Stimulated activated CD8-positive, alpha-beta memory T cell treated with anti-CD3 and anti-CD28 coated beads, Interleukin-4, amount 100 ng/mL, for 4 hours (primary cell): ENCODE results near the gene DNM2.

Experiments used
- DNase-seq, 2 donors: peaks; one replicate each; pipeline ENCODE4 v3.0.0-alpha.2; 2020; ENCODE audit warnings: low read depth in 2 of 2, low spot score in 1 of 2

Gene DNM2

GRCh38 chr19:10690341-10690781 lies 27.5 kb upstream of the DNM2 start:
- DNase-seq = no peak

- DNase-seq = no peak
These were observed 26.5 kb upstream of the DNM2 start for GRCh38 chr19:10691178-10691881.

GRCh38 chr19:10691883-10692282 lies 26.0 kb upstream of the DNM2 start:
- no peak for DNase-seq

- no peak for DNase-seq
These were observed 25.1 kb upstream of the DNM2 start for GRCh38 chr19:10692673-10693264.

GRCh38 chr19:10694706-10695307 lies 23.1 kb upstream of the DNM2 start:
- DNase-seq = no peak

GRCh38 chr19:10695401-10696398 lies 22.2 kb upstream of the DNM2 start:
- peak; percentile 51 to 69 for DNase-seq

- peak in 1 of 2 donors; percentile 52 for DNase-seq
These were observed 18.1 kb upstream of the DNM2 start for GRCh38 chr19:10699650-10700335.

- DNase-seq = no peak
These were observed 15.8 kb upstream of the DNM2 start for GRCh38 chr19:10701955-10702525.

GRCh38 chr19:10706990-10707389 lies 10.9 kb upstream of the DNM2 start:
- DNase-seq = no peak

GRCh38 chr19:10707440-10707839 lies 10.4 kb upstream of the DNM2 start:
- no peak for DNase-seq

GRCh38 chr19:10708291-10708690 lies 9.6 kb upstream of the DNM2 start:
- no peak for DNase-seq

GRCh38 chr19:10712045-10712444 lies 5.8 kb upstream of the DNM2 start:
- no peak for DNase-seq

GRCh38 chr19:10712754-10713153 lies 5.1 kb upstream of the DNM2 start:
- DNase-seq = no peak

- no peak for DNase-seq
These were observed 4.6 kb upstream of the DNM2 start for GRCh38 chr19:10713317-10713716.

GRCh38 chr19:10717054-10717355 lies 874 bp upstream of the DNM2 start:
- DNase-seq = no peak

GRCh38 chr19:10718205-10719196 lies 622 bp downstream of the DNM2 start:
- DNase-seq = no peak

GRCh38 chr19:10719466-10719961 lies 1.6 kb downstream of the DNM2 start:
- DNase-seq = no peak

- no peak for DNase-seq
These were observed 2.8 kb downstream of the DNM2 start for GRCh38 chr19:10720607-10721125.

- DNase-seq = no peak
These were observed 5.7 kb downstream of the DNM2 start for GRCh38 chr19:10723591-10723990.
